H9 (cell line): ENCODE results near the gene RAD21L1. TPM values are rescaled to one million over a fixed set of nuclear protein-coding genes. Genes with fewer than 3 reads are reported as not detected.

Source experiments
- DNase-seq: peaks from one replicate; pipeline ENCODE4 v3.0.0-alpha.2; 2017
- H2AFZ ChIP-seq: one replicate; pipeline ENCODE4 v1.6.1; 2013; ENCODE audit warnings: mild to moderate bottlenecking, low read length, control low read depth, moderate library complexity
- H2AK5ac ChIP-seq: 2 replicates; pipeline ENCODE4 v1.6.1; 2013; ENCODE audit warnings: low read length, control low read depth, mixed read lengths; ENCODE audit not compliant: insufficient read length
- H2BK120ac ChIP-seq: one replicate; pipeline ENCODE4 v1.6.1; 2013; ENCODE audit warnings: low read depth, mild to moderate bottlenecking, low read length, control low read depth, inconsistent platforms; ENCODE audit not compliant: poor library complexity, severe bottlenecking
- H2BK12ac ChIP-seq: 2 replicates; pipeline ENCODE4 v1.6.1; 2013; ENCODE audit warnings: low read length, control low read depth, mixed read lengths, low read depth; ENCODE audit not compliant: insufficient read length
- H2BK15ac ChIP-seq: 2 replicates; pipeline ENCODE4 v1.6.1; 2013; ENCODE audit warnings: low read depth, low read length, control low read depth
- H2BK20ac ChIP-seq: one replicate; pipeline ENCODE4 v1.6.1; 2013; ENCODE audit warnings: low read depth, mild to moderate bottlenecking, low read length, control low read depth, inconsistent platforms; ENCODE audit not compliant: poor library complexity, severe bottlenecking
- H2BK5ac ChIP-seq: 2 replicates; pipeline ENCODE4 v1.6.1; 2013; ENCODE audit warnings: low read length, control low read depth, mixed read lengths; ENCODE audit not compliant: insufficient read length
- H3K14ac ChIP-seq: 2 replicates; pipeline ENCODE4 v1.6.1; 2013; ENCODE audit warnings: low read length, control low read depth; ENCODE audit not compliant: insufficient read depth
- H3K18ac ChIP-seq: 2 replicates; pipeline ENCODE4 v1.6.1; 2013; ENCODE audit warnings: low read depth, mild to moderate bottlenecking, mixed read lengths, low read length, control low read depth; ENCODE audit not compliant: insufficient read length
- H3K23ac ChIP-seq: 2 replicates; pipeline ENCODE4 v1.6.1; 2013; ENCODE audit warnings: low read length, control low read depth, mixed read lengths, low read depth; ENCODE audit not compliant: insufficient read length
- H3K23me2 ChIP-seq: 2 replicates; pipeline ENCODE4 v1.6.1; 2013; ENCODE audit warnings: low read depth, mild to moderate bottlenecking, mixed read lengths, low read length, control low read depth; ENCODE audit not compliant: insufficient read length, poor library complexity, severe bottlenecking
- H3K27ac ChIP-seq: 2 replicates; pipeline ENCODE4 v1.5.1; 2013; ENCODE audit warnings: low read length, control low read depth, mixed read lengths, low read depth; ENCODE audit not compliant: insufficient read length
- H3K27me3 ChIP-seq: 2 replicates; pipeline ENCODE4 v1.6.1; 2013; ENCODE audit warnings: low read length, control low read depth, inconsistent platforms; ENCODE audit not compliant: insufficient read depth
- H3K4ac ChIP-seq: 2 replicates; pipeline ENCODE4 v1.6.1; 2013; ENCODE audit warnings: low read depth, mild to moderate bottlenecking, control low read depth, inconsistent platforms, low read length, moderate library complexity
- H3K4me1 ChIP-seq: 2 replicates; pipeline ENCODE4 v1.6.1; 2013; ENCODE audit warnings: low read length, control low read depth, inconsistent platforms; ENCODE audit not compliant: insufficient read depth
- H3K4me2 ChIP-seq: 2 replicates; pipeline ENCODE4 v1.6.1; 2013; ENCODE audit warnings: low read length, control low read depth, mixed read lengths; ENCODE audit not compliant: insufficient read length, insufficient read depth
- H3K56ac ChIP-seq: 2 replicates; pipeline ENCODE4 v1.6.1; 2013; ENCODE audit warnings: low read depth, mild to moderate bottlenecking, mixed read lengths, low read length, control low read depth; ENCODE audit not compliant: insufficient read length
- H3K79me1 ChIP-seq: 2 replicates; pipeline ENCODE4 v1.6.1; 2013; ENCODE audit warnings: low read depth, mild to moderate bottlenecking, moderate library complexity, low read length, control low read depth, inconsistent platforms; ENCODE audit not compliant: insufficient read depth, poor library complexity, severe bottlenecking
- H3K79me2 ChIP-seq: 2 replicates; pipeline ENCODE4 v1.6.1; 2013; ENCODE audit warnings: low read length, control low read depth, inconsistent platforms; ENCODE audit not compliant: insufficient read depth
- H3K9ac ChIP-seq: 2 replicates; pipeline ENCODE4 v1.6.1; 2013; ENCODE audit warnings: low read length, control low read depth, mixed read lengths; ENCODE audit not compliant: insufficient read length; ENCODE audit errors: extremely low read depth
- H3K9me3 ChIP-seq: one replicate; pipeline ENCODE4 v1.6.1; 2013; ENCODE audit warnings: low read depth, low read length, inconsistent platforms; ENCODE audit not compliant: control insufficient read depth
- H3T11ph ChIP-seq: one replicate; pipeline ENCODE4 v1.6.1; 2013; ENCODE audit warnings: mild to moderate bottlenecking, low read length, control low read depth, inconsistent platforms
- H4K20me1 ChIP-seq: one replicate; pipeline ENCODE4 v1.6.1; 2013; ENCODE audit not compliant: control insufficient read depth, insufficient read length, insufficient read depth
- H4K5ac ChIP-seq: 2 replicates; pipeline ENCODE4 v1.6.1; 2013; ENCODE audit warnings: low read depth, mild to moderate bottlenecking, mixed read lengths, low read length, control low read depth; ENCODE audit not compliant: insufficient read length
- H4K8ac ChIP-seq: replicated peaks from 2 replicates; pipeline ENCODE4 v1.6.1; 2013; ENCODE audit warnings: low read length, control low read depth, mixed read lengths, low read depth; ENCODE audit not compliant: insufficient read length
- H4K91ac ChIP-seq: 2 replicates; pipeline ENCODE4 v1.6.1; 2013; ENCODE audit warnings: low read depth, mild to moderate bottlenecking, moderate library complexity, mixed read lengths, low read length, control low read depth; ENCODE audit not compliant: insufficient read length
- H3K27ac Mint-ChIP-seq, 3 experiments: 2 replicates in 2 of 3; 3 replicates in 1 of 3; pipeline ENCODE4 v1.8.0; 2020 to 2021; ENCODE audit warnings: mixed read lengths in 3 of 3, mild to moderate bottlenecking in 1 of 3, moderate library complexity in 1 of 3
- H3K27me3 Mint-ChIP-seq: 2 replicates; pipeline ENCODE4 v1.8.0; 2021; ENCODE audit warnings: low read depth, mild to moderate bottlenecking, moderate library complexity, mixed read lengths
- H3K36me3 Mint-ChIP-seq, 3 experiments: 2 replicates in 2 of 3; 3 replicates in 1 of 3; pipeline ENCODE4 v1.8.0; 2020 to 2021; ENCODE audit warnings: low read depth in 3 of 3, mixed read lengths in 3 of 3; ENCODE audit not compliant: insufficient read depth in 1 of 3
- H3K4me1 Mint-ChIP-seq, 2 experiments: 2 replicates each; pipeline ENCODE4 v1.8.0; 2020; ENCODE audit warnings: mixed read lengths in 2 of 2
- H3K4me3 Mint-ChIP-seq, 2 experiments: 2 replicates in 1 of 2; 3 replicates in 1 of 2; pipeline ENCODE4 v1.8.0; 2020 to 2021; ENCODE audit warnings: mild to moderate bottlenecking in 2 of 2, mixed read lengths in 2 of 2, moderate library complexity in 1 of 2
- H3K9me3 Mint-ChIP-seq, 2 experiments: 2 replicates in 1 of 2; 3 replicates in 1 of 2; pipeline ENCODE4 v1.8.0; 2020; ENCODE audit warnings: mild to moderate bottlenecking in 2 of 2, mixed read lengths in 2 of 2, moderate library complexity in 1 of 2
- WGBS: extraction: QIAGEN DNeasy Blood & Tissue Kit; methylation state at CpG from one replicate; pipeline ENCODE4 v1.1.7; 2013; ENCODE audit warnings: missing lambda C conversion rate, low lambda C conversion rate, mixed read lengths; ENCODE audit not compliant: insufficient read length; ENCODE audit errors: extremely low coverage; 5-methylcytosine and 5-hydroxymethylcytosine counted together
- total RNA-seq: library from RNA; stranded (reverse); gene quantifications from 2 replicates; pipeline ENCODE4 v1.2.1, GENCODE V29; 2021
- TF ChIP-seq, protein P1 (sequence below): fragments of 200-600 bp; sonication (generic); conservative IDR thresholded peaks from 3 replicates; pipeline ENCODE4 v1.8.0; 2021; ENCODE audit warnings: antibody characterized with exemption, mild to moderate bottlenecking

RAD21L1 gene
- total RNA-seq, 1 experiment from 2014 or later: not detected

DNA sequence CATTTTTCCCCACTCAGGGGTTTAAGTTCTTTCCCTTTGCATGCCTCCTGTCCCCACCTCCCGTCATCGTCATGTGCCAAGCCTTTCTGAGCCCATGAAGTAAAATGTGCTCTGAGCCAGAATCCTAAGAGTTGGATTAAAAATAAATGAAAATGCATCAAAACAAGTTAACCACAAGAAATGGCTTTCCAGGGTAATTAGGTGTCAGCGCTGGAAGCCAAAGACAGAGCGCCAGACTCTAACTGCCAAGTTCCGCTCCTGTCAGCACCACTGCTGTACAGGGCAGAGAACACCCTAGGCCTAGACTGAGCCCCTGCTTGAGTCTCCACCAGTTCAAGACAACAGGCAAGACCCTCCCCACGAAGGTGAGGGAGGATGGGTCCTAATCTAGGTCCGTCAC, 28.0 kb upstream of the RAD21L1 start:
- Histone ChIP-seq H3K9ac (no peak overlapping the region), H4K20me1 (no peaks in the 10 kb centered on the region), H3K4me1 (no peaks in the 10 kb centered on the region), H3K56ac (no peak overlapping the region), H2AFZ (no peak overlapping the region), H4K5ac (no peak overlapping the region), H3K27me3 (peaks cover 3% of the 10 kb centered on the region; the same call in 1 of the 2 replicates), H3T11ph (no peak overlapping the region), H2BK15ac (no peak overlapping the region), H3K14ac (no peak overlapping the region), H3K23ac (no peak overlapping the region), H2BK12ac (no peak overlapping the region), H3K18ac (no peak overlapping the region), H2BK120ac (no peak overlapping the region), H4K91ac (no peak overlapping the region), H3K4ac (no peak overlapping the region), H2BK20ac (no peak overlapping the region), H2AK5ac (no peak overlapping the region), H2BK5ac (no peak overlapping the region), H3K4me2 (no peak overlapping the region), H3K79me2 (no peaks in the 10 kb centered on the region), H3K79me1 (no peaks in the 10 kb centered on the region), H3K9me3 (no peaks in the 10 kb centered on the region), H4K8ac (no peak overlapping the region), H3K23me2 (no peaks in the 10 kb centered on the region), H3K27ac (no peak overlapping the region)
- H3K27me3 Mint-ChIP-seq: peaks cover 22% of the 10 kb centered on the region
- DNase-seq: no peak
- peaks cover 0 to 3% of the 10 kb centered on the region in 2 experiments; a peak in 1 of 5 replicates for H3K9me3 Mint-ChIP-seq
- no peak overlapping the region for H3K27ac Mint-ChIP-seq
- TF ChIP-seq, protein P1, sequence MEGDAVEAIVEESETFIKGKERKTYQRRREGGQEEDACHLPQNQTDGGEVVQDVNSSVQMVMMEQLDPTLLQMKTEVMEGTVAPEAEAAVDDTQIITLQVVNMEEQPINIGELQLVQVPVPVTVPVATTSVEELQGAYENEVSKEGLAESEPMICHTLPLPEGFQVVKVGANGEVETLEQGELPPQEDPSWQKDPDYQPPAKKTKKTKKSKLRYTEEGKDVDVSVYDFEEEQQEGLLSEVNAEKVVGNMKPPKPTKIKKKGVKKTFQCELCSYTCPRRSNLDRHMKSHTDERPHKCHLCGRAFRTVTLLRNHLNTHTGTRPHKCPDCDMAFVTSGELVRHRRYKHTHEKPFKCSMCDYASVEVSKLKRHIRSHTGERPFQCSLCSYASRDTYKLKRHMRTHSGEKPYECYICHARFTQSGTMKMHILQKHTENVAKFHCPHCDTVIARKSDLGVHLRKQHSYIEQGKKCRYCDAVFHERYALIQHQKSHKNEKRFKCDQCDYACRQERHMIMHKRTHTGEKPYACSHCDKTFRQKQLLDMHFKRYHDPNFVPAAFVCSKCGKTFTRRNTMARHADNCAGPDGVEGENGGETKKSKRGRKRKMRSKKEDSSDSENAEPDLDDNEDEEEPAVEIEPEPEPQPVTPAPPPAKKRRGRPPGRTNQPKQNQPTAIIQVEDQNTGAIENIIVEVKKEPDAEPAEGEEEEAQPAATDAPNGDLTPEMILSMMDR: no peak
- no peaks in the 10 kb centered on the region; a peak in 1 of 4 replicates for H3K4me1 Mint-ChIP-seq
- H3K4me3 Mint-ChIP-seq: no peak overlapping the region
- no CpG with 5 or more reads among the region's 7 CpGs for WGBS
- no peaks in the 10 kb centered on the region for H3K36me3 Mint-ChIP-seq
